Stimulated activated CD8-positive, alpha-beta memory T cell treated with anti-CD3 and anti-CD28 coated beads, Interleukin-12 subunit alpha, Interleukin-12 subunit beta, amount 100 ng/mL, for 4 hours (primary cell): ENCODE results near the gene CYP26C1.

ENCODE experiments used
- DNase-seq: peaks from one replicate; pipeline ENCODE4 v3.0.0-alpha.2; 2020; ENCODE audit warnings: low read depth

The CYP26C1 gene

GRCh38 chr10:93059975-93060886, at the start of gene CYP26C1:
TSS of gene CYP26C1 (plus strand) at chr10:93060798. CDS start at chr10:93061264, 466 bp downstream.
- DNase-seq: no peak

- no peak for DNase-seq
These were observed 44.9 kb upstream of the CYP26C1 start for GRCh38 chr10:93015722-93016121.

- no peak for DNase-seq
These were observed 37.5 kb upstream of the CYP26C1 start for GRCh38 chr10:93023013-93023650.

GRCh38 chr10:93026072-93026471, 34.5 kb upstream of the CYP26C1 start:
- DNase-seq: no peak

- no peak for DNase-seq
These were observed 33.1 kb upstream of the CYP26C1 start for GRCh38 chr10:93027508-93027907.

GRCh38 chr10:93028883-93029282, 31.7 kb upstream of the CYP26C1 start:
- no peak for DNase-seq

GRCh38 chr10:93030409-93030808, 30.2 kb upstream of the CYP26C1 start:
- no peak for DNase-seq

GRCh38 chr10:93032105-93032808, 28.3 kb upstream of the CYP26C1 start:
- no peak for DNase-seq

GRCh38 chr10:93032809-93033137, 27.8 kb upstream of the CYP26C1 start:
- DNase-seq: no peak

GRCh38 chr10:93034426-93034825, 26.2 kb upstream of the CYP26C1 start:
- DNase-seq: no peak

GRCh38 chr10:93039110-93039509, 21.5 kb upstream of the CYP26C1 start:
- no peak for DNase-seq

- DNase-seq: no peak
These were observed 20.9 kb upstream of the CYP26C1 start for GRCh38 chr10:93039721-93040120.

- no peak for DNase-seq
These were observed 6.1 kb upstream of the CYP26C1 start for GRCh38 chr10:93054486-93054885.

GRCh38 chr10:93058139-93058538, 2.5 kb upstream of the CYP26C1 start:
- DNase-seq: no peak

GRCh38 chr10:93060887-93061593, 442 bp downstream of the CYP26C1 start:
- no peak for DNase-seq

GRCh38 chr10:93061594-93062513, 1.3 kb downstream of the CYP26C1 start:
- no peak for DNase-seq

- DNase-seq: no peak
These were observed 2.0 kb downstream of the CYP26C1 start for GRCh38 chr10:93062514-93063143.

- DNase-seq: no peak
These were observed 2.8 kb downstream of the CYP26C1 start for GRCh38 chr10:93063144-93063976.

GRCh38 chr10:93063977-93064660, 3.5 kb downstream of the CYP26C1 start:
- no peak for DNase-seq
